Muscle of back (tissue), 11 donors: ENCODE measurements around the gene POM121. TPM values are rescaled to one million over a fixed set of nuclear protein-coding genes. Genes with fewer than 3 reads are reported as not detected.
"Not testable (repeated sequence)": the region's sequence is repeated elsewhere in the genome, so short reads cannot be mapped to it uniquely, and the experiment has no call there.

Source experiments
- DNase-seq, 3 donors: peaks; one replicate each; pipeline versions ENCODE4 v3.0.0 to v3.0.0-alpha.2; 2013
- polyA plus RNA-seq, 10 donors: library from polyadenylated mRNA; unstranded; fragments of 120-200 nt; gene quantifications; one replicate each; pipeline ENCODE4 v1.2.1, GENCODE V29; 2013; ENCODE audit not compliant: insufficient read length in 10 of 10

Gene POM121
- polyA plus RNA-seq, 10 donors, result 26.9 to 32.8 (median 28.7) TPM

DNA sequence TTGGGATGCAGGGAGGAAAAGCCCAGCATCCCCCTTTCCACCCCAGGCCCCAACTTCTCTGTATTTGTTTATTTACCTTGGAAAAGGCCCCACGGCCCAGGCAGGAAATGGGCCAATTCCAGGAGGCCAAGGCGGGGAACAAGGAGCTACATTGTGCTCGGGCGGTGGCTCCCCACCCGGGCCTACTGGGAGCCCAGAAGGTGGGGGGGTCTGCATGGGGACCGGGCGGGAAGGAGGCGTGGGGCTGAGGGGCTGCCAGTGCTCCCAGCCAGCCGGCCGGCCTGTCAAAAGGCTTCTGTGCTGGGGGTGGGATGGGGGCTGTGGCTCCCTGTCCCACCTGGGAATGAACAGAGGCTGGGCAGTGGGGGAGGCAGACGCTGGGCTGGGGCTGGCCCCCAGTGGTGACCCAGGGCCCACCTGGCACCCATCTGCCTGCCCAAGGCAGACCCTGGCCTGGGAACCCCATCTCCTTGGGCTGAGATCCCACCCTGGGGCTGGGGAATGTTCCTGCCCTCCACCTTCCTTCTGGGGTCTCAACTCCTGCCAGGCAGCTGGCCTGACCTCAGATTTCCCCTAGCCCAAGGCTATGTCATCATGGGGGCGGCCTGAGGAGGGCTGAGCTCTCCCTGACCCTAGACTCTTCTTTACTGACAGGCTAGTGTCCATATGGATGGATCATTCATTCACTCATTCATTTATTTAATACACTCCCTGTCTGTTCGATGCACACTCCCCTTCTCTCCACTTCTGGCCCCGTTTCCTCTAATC is 65.4 kb downstream of the POM121 start:
- not testable (repeated sequence) for DNase-seq

DNA sequence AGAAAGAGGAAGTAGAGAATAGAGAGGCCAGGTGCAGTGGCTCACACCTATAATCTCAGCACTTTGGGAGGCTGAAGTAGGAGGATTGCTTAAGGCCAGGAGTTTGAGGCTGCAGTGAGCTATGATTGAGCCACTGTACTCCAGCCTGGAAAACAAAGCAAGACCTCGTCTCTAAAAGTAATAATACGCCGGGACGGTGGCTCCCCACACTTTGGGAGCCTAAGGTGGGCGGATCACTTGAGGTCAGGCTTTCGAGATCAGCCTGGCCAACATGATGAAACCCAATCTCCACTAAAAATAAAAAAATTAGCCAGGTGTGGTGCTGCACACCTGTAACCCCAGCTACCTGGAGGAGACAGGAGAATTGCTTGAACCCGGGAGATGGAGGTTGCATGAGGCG is 70.6 kb downstream of the POM121 start:
- not testable (repeated sequence) for DNase-seq

DNA sequence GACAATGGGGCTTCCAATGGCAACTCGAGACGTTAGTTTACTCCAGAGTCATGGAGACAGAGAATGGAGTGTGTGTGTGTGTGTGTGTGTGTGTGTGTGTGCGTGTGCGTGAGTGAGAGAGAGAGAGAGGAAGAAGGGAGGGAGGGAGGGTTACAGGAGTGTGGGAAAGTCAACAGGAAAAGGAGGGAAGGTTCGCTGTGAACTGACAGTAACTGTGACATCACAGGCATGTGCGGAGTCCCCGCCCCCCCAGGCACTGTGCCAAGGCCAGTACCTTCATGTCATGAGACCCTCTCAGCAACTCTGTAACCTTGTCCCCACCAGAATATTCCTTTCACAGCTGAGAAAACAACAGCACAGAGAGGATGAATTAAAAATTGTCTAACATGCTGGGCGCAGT is 72.6 kb downstream of the POM121 start:
- not testable (repeated sequence) for DNase-seq

DNA sequence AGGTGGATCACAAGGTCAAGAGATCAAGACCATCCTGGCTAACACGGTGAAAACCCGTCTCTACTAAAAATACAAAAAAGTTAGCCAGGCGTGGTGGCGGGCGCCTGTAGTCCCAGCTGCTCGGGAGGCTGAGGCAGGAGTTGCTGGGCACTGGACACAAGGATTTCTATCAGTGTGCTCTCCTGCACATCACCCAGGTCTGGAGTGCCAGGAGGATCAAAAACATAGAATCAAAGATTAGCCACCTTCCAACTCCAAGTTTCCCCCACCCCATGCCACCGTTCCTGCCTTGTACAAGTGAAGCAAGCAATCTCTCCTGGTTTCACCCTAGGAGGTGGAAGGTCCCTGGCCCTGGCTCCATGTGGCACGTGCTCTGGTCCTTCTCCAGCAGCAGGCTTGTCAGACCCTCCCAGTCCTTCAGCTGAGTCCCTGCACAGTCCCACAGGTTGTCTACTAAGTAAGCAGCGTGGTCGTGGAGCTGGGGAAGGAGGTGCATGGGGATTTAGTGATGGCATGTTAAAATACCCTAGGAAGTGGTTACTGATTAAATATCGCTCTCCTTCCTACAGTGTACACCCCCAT is 73.1 kb downstream of the POM121 start:
- DNase-seq, result not testable (repeated sequence)

Other genes starting within 250 kb of the POM121 start
- gene TYW1B, start 96.9 kb upstream of the POM121 start, polyA plus RNA-seq, result 10 to 100 TPM in 1 of 10 donors, 1 to 10 TPM in 9; 4.3 to 13.3 (median 5.4) TPM
- gene TRIM74, start 44.4 kb downstream of the POM121 start, polyA plus RNA-seq, result 1 to 10 TPM in 1 of 10 donors, under 1 TPM in 8, not detected in 1; 0.22 to 1.1 (median 0.59) TPM
- under 1 TPM; 0.10 to 0.55 (median 0.13) TPM for gene SPDYE8, start 104.7 kb downstream of the POM121 start, polyA plus RNA-seq
- under 1 TPM; 0.10 to 0.55 (median 0.13) TPM for gene SPDYE11, start 132.8 kb downstream of the POM121 start, polyA plus RNA-seq
- gene SPDYE9, start 160.9 kb downstream of the POM121 start, polyA plus RNA-seq, result under 1 TPM; 0.10 to 0.55 (median 0.13) TPM